GM21825 (cell line): Measurements from ENCODE around the gene RPS8.
"Not testable (repeated sequence)": the region's sequence is repeated elsewhere in the genome, so short reads cannot be mapped to it uniquely, and the experiment has no call there.

ENCODE experiments used
- ATAC-seq: cut with Tn5 transposase; IDR thresholded peaks from one replicate; pipeline ENCODE4 v1.9.1; 2021; ENCODE audit warnings: mild to moderate bottlenecking, moderate library complexity; ENCODE audit not compliant: unreplicated experiment

The RPS8 gene

DNA sequence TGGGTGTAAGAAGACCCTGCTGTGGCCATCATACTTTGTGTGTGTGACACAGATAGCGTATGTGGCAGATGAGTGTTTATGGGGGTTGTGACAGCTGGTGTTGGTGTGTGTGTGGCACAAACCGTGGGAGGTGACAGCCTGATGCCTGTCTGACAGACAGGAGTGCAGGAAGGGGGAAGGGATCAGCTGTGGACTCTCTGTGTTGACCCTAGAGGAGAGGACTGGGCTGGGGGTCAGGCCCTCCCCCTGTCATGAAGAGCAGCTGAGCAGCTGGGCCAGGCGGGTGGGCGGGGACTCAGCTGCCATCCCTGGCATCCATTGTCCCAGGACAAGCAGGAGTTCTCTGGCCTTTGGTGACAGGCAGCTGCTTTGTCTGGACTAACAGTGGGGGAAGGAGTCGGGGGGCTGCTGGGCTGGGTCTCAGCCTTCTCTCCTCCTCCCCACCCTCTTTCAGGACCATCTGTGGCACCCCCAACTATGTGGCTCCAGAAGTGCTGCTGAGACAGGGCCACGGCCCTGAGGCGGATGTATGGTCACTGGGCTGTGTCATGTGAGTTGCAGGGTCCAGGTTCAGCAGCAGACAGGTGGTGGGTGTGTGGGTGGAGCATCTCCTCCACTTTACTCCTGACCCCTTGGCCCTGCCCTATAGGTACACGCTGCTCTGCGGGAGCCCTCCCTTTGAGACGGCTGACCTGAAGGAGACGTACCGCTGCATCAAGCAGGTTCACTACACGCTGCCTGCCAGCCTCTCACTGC lies 27.1 kb downstream of the RPS8 start:
- ATAC-seq: no peak

DNA sequence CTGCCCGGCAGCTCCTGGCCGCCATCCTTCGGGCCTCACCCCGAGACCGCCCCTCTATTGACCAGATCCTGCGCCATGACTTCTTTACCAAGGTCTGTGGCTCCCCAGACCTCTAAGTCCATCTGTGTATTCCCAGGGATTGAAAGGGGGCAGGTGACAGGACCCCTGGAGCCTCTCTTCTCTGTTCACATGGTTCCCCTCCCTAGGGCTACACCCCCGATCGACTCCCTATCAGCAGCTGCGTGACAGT lies 27.6 kb downstream of the RPS8 start:
- no peak for ATAC-seq

DNA sequence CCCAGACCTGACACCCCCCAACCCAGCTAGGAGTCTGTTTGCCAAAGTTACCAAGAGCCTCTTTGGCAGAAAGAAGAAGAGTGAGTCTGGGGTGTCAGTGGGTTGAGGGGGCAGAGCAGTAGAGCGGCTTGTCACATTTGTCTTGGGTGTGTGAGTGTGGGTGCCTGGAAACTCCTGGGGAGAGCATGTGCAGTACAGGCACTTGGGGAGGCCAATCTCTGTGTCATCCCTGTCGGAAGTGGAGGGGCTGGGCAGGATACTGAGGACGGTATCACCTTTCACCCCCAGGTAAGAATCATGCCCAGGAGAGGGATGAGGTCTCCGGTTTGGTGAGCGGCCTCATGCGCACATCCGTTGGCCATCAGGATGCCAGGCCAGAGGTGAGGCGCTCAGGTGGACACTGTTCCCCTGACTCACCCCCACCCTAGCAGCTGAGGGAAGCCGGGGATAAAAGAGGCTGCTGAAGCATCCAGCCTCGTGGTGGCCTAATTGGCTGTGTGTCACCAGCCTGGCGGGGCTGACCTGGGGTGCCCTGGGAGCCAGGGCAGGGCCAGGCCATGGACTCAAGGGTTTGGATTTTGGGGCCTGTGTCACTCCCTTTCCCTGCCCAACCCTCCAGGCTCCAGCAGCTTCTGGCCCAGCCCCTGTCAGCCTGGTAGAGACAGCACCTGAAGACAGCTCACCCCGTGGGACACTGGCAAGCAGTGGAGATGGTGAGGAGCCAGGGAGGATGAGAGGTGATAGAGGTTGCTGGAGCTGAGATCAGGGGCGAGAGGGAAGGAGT lies 28.2 kb downstream of the RPS8 start:
- no peak for ATAC-seq

DNA sequence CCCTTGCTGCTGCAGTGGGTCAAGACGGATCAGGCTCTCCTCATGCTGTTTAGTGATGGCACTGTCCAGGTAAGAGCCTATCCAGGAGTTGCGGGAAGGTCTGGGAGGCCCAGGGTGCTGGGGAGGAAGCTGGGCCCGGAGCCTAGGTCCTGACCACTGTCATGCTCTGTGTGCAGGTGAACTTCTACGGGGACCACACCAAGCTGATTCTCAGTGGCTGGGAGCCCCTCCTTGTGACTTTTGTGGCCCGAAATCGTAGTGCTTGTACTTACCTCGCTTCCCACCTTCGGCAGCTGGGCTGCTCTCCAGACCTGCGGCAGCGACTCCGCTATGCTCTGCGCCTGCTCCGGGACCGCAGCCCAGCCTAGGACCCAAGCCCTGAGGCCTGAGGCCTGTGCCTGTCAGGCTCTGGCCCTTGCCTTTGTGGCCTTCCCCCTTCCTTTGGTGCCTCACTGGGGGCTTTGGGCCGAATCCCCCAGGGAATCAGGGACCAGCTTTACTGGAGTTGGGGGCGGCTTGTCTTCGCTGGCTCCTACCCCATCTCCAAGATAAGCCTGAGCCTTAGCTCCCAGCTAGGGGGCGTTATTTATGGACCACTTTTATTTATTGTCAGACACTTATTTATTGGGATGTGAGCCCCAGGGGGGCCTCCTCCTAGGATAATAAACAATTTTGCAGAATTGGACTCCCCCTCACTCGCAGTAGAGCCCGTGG lies 30.1 kb downstream of the RPS8 start:
- ATAC-seq: no peak

DNA sequence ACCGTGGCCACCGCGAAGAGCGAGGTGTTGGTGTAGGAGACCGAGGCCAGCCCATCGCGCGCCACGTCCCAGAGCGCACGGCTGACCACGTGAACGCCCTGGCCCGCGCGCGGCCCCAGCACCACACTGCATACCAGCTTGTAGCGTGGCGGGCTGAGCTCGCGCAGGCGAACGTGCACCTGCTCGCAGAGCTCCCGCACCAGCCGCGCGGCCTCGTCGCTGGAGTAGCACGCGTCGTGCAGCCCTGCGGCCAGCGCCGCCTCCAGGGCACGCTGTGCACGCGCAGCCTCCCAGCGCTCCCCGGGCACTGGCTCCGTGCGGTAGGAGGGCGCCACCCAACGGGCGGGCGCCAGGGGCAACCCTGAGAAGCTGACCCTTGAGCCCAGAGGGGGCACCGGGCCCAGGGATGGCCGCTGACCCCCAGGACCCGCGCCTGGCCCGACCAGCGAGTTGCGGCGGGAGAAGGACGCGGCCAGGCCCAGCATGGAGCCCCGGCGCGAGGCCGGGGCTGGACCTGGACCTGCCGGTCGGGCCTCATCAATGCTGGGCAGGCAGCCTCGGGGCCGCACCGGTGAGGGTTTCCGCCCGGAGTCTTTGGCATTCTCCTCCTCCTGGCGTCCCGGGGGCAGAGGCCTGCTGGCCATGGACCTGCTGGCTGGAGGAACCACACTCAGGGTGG lies 30.8 kb downstream of the RPS8 start:
- ATAC-seq: no peak

DNA sequence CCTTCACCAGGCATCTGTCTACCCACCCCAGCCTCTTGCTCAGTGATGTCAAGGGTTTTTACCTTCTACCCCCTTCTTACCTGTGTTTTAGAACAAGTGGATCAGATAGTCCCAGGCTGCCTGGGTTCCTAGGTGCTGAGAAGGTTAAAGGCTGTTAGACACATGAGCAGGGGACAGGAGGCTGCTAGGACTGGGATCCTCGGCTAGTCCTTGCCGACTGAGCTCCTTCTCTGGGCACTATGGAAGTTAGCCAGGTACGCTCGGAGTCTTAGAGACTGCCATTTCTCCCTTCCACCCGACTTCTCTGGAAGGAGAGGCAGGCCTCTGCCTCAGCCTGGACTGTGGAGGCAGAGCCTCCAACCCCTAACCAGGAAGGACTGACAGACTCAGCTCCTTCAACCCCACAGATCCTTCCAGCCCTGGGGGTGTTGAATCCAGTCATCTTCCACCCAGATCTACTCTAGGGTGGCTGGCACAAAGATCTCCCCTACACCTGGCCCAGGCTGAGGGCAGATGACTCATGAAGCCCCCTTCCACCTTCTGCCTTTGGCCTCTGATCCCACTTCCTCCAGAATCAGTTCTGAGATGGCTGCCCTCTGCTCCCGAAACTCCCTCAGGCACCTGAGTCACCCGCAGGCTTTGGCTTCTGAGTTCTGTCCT lies 31.5 kb downstream of the RPS8 start, which contains the start of gene DYNLT4:
TSS of gene DYNLT4 (minus strand) at position 648 of the 660 bp plus-strand sequence. CDS start 683 bp downstream, outside the sequence.
- ATAC-seq: no peak

DNA sequence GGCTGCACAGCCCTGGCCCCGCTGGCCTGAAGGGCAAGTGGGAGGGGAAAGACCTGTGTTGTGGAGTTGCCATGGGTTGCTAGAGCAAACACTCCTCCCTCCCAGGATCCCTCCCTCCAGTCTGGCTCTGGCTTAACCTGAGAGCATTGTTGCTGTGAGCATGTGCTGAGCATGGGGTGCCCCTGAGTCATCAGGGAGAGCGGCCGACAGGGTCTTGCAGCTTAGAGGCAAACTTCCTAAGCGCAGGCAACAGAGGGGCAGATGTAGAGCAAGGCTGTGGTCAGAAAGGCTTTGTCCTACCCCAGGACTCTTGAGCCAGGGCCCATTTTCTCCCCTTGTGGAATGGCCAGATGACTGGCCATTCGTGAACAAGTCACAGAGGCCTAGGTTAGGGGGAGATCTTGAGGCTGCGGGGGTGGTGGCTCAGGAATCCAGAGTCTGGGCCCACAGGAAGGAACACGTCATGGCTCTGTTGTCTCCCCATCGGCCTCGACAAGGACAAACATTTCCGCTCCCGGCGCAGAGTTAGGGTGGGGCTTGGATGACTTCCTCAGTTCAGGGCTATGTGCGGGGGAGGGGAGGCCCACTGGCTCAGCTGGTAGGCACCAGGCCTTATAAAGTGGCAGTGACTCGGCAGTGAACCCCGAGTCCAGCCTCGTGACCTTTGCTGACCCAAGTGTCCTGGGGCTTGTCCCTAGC lies 32.2 kb downstream of the RPS8 start:
- peak; percentile 33 for ATAC-seq

DNA sequence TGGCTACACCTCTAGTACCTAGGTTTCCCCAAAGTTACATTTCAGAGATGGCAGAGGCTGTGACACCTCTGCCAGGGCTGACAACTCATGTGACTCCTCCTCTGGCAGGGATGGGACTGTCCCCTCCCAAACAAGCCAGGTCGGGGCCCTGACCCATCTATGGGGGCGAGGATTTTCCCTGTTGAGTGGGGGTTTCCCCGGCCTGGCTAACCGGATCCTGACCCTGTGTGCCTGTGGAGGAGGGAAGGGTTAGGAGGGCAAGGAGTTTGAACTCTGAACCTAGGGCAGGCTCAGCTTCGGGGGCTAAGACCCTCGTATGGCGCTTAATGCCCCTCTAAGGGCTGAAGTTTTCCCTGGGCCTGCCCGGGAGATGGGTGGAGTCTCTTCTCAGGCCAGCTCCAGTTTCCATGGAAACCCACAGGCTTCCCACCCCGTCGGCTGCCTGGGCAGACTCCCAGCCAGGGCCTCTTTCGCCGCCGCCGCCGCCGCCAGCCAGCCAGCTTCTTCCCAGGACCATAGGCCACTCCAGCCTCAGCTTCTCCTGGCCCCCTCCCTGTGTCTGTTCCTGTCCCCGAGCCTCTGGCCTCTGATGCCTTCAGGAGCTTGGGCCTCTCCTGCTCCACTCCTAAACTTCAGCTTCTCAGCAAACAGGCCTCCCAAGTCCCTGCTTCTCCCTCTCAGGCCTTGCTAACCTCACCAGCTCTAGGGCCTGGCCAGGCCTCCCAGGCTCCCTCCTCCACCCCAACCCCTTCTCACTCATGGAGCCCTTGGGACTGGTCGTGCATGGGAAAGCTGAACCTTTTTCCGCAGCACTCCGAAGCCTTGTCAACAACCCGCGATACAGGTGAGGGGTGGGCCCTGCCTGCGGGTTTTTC lies 33.0 kb downstream of the RPS8 start, which contains the start of gene BTBD19:
TSS of gene BTBD19 (plus strand) at position 461 of the 875 bp plus-strand sequence. CDS start at position 759, 298 bp downstream.
- ATAC-seq: peak; percentile 29

DNA sequence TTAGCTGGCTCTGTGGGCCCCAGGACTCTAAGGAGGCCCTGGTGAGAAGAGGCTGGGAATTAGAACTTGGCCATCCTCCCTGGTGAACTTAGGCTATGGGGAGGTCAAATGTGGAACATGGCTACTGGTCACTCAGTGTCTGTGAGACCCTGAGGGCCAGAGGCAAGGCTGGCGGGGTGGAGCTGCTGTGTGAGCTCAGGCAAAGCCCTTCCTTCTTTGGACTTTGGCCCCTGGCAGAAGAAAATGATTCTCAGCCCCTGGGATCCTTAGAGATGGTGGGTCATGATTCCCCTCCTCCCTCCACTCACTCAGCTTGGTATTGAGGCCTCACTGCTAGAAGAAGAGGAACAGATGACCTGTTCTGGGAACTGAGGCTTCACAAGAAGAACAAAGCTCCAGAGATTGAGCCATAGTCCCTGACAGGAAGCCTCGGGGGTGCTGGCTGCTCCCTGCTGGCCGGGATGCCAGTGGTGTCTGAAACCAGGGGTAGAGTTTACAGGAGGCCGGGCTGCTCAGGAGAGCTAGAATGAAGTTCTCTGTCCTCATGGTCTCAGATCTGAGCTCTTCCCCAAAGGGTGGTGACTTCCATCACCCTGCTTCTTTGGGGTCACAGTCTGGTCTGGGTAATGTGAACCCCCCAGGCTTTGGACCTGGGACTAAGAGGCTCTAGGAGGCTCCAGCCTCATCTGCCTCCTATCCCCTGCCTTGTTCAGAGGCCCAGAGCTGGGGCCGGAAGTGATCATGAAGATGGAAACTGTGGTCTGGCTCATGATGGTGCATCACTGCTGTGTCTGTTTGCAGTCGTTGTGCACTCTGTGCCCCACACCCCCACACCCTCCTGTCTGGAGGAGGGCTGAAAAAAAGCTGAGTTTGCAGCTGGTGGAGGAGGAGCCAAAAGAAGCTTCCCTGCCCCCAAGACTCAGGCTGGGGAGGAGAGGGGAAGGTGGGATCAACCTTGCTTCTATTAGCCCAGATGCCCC lies 33.9 kb downstream of the RPS8 start:
- ATAC-seq: peak; percentile 39

DNA sequence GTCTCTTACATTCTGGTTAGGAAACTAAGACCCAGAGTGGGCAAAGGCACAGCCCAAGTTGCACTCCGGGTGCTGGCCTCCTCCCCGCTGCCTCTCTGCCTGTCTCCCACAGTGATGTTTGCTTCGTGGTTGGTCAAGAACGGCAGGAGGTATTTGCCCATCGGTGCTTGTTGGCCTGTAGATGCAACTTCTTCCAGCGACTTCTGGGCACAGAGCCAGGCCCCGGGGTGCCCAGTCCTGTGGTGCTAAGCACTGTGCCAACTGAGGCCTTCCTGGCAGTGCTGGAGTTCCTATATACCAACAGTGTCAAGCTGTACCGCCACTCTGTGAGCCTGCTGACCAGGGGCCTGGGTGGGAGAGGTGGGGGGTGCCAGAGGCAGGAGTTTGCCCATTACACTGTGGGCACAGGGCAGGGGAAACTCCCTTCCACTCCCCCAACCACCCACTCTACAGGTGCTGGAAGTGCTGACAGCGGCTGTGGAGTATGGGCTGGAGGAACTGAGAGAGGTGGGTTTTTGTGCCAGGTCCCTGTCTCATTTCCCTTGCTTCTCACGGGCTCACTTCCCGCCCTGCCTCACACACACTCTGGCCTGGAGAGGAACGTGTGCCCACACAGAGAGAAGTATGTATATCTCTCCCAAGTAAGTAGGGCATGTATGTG lies 34.9 kb downstream of the RPS8 start:
- no peak for ATAC-seq

DNA sequence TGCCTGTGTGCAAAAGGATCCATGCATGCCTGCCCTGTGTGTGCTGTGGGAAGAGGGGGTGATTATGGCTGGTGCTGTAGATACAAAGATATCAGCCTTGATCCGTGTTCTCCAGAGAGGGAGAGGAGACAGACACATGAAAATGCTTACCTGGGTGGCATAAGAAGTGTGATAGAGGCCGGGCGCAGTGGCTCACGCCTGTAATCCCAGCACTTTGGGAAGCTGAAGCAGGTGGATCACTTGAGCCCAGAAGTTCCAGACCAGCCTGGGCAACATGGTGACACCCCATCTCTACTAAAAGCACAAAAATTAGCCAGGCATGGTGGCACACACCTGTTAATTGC lies 35.4 kb downstream of the RPS8 start:
- ATAC-seq: not testable (repeated sequence)

DNA sequence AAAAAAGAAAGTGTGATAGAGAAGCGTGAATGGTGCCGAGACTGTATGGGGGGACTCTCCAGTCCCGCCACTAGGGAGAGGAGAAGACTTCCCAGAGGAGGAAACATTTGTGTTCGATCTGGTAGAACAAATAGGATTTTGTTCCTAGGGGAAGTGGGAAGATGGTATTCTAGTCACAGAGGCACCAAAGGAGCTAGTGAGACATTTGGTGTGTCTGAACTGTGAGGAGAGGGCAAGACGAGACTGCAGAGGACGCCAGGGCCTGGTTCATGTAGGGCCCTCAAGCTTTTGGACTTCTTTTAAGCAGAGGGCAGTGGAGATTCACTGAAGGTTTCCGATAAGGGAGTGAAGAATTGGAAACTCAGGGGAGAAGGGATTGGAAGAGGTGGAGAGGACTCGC lies 35.9 kb downstream of the RPS8 start:
- no peak for ATAC-seq

DNA sequence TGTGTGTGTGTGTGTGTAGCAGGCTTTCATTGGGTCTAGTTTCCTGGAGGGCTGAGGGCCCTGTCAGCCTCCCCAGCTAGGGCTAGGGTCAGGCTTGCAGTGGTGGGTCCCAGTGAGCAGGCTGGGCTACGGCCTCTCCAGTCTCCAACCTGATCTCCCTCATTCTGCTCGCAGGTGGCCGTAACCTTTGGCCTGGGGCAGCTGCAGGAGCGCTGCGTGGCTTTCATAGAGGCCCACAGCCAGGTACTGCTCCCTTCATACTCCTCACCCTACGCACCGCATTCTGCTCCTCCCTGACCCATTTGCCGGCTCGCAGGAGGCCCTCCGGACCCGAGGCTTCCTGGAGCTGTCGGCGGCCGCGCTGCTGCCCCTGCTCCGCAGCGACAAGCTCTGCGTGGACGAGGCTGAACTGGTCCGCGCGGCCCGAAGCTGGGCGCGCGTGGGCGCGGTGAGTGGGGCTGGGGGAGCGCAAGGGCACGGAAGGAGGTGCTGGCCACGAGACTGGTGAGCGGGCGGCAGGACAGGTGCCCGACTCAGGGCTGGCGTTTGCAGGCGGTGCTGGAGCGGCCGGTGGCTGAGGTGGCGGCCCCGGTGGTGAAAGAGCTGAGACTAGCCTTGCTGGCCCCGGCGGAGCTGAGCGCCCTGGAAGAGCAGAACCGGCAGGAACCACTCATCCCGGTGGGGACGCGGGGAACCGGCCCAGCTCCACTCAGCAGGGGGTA lies 37.6 kb downstream of the RPS8 start:
- ATAC-seq: no peak

DNA sequence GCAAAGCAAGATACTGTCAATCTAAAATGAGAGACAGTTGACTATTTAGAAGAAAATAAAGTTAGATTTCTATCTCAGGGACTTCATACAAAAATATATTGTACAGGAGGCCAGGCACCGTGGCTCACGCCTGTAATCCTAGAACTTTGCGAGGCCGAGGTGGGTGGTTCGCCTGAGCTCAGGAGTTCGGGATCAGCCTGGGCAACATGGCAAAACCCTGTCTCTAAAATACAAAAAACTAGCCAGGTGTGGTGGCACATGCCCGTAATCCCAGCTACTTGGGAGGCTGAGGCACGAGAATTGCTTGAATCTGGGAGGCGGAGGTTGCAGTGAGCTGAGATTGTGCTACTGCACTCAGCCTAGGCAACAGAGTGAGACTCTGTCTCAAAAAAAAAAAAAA lies 40.6 kb downstream of the RPS8 start:
- ATAC-seq: not testable (repeated sequence)

DNA sequence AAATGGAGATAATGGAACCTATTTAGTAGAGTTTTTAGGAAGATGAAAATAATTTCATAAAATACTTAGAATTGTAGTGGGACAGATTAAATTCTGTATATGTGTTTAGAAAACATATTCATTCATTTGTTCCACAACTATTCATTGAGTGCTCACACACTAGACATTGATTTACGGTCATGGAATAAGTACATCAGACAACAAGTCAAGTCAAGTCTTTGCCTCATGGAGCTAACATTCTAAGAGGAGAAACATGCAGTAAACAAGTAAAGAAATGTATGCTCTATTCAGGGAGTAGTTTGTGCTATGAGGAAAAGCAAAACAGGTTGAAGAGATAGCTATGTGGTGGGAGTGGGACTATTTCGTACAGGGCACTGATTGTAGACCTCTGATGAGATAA lies 42.0 kb downstream of the RPS8 start:
- ATAC-seq: no peak

DNA sequence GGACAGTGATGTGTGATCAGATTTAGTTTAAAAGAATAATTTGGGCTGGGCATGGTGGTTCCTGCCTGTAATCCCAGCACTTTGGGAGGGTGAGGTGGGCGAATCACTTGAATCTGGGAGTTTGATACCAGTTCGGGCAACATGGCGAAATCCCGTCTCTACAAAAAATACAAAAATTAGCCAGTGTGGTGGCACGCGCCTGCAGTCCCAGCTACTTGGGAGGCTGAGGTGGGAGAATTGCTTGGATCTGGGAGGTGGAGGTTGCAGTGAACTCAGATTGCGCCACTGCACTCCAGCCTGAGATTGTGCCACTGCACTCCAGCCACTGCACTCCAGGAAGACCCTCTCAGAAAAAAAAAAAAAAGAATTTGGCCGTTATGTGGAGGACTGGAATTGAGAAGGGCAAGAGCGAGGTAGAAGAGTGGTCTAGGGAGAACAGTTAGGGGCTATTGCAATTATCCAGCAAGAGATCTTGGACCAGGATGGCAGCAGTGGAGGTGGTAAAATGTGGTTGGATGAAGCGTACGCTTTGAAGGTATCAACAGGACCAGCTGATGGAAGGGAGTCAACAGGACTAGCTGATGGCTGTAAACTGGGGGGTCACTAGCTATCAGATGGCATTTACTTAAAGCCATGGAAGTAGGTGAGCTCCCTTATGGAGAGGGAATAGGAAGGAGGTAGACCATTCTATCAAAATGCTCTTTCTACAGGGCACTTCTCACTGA lies 42.6 kb downstream of the RPS8 start:
- no peak for ATAC-seq
